ENCODE measurements around the gene CACYBP. TPM values are rescaled to one million over a fixed set of nuclear protein-coding genes. Genes with fewer than 3 reads are reported as not detected.

The CACYBP gene
- total and polyA plus RNA-seq, 2 of the 13 experiments (the other 11 are each of a cell fraction or from before 2014, with no cell fraction given), result 18.4 to 183 TPM

DNA sequence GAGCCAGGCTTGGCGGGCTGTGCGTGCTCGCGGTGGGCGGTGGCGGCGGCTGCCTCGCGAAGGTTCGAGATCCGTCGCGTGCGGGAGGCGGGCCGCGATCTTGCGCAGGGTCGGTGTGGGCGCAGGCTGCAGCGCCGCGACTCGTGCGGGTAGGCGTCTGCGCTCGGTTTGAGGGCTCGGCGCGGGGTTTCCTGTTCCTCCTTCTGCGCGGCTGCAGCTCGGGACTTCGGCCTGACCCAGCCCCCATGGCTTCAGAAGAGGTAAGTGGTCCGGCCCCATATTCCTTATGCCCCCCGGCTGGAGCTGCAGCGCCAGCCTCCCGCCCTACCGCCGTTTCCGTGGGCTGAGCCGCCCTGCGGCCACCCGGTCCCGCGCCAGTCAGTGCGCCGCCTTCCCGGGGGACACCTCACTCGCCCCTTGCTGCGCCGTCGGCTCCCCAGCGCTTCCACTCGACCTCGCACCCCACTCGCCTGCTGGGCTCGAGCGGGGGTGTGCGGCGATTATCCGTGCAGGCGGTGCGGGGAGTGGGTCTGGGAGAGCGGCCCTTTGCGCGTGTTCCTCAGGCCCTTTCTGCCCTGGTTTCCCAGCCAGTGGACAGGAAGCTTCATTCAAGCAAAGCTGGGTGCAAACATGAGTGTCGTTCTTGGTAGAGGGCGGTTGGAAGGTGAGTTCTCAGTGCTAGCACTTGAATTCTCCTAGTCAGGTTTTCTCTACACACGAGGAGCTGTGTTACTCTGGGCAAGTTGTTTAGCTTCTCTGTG is at the start of gene CACYBP (continued):
- TF ChIP-seq STAT5B (CRISPR knock-in tag; IDR thresholded peaks at IDR 0.05) (no peak), JUND (CRISPR knock-in tag; IDR thresholded peaks at IDR 0.05) (0 out of 2 replicates have a peak, but pooled peaks have one; percentile 26), ZNF263 (CRISPR knock-in tag; IDR thresholded peaks at IDR 0.05) (0 out of 2 replicates have a peak, but pooled peaks have one; percentile 56), ZNF609 (CRISPR knock-in tag; IDR thresholded peaks at IDR 0.05; ENCODE audit: borderline replicate concordance) (peak; percentile 57; the same call in 1 of the 2 replicates), ZSCAN20 (CRISPR knock-in tag; IDR thresholded peaks at IDR 0.05; ENCODE audit: borderline replicate concordance) (peak; percentile 81; the same call in 1 of the 2 replicates), BATF2 (CRISPR knock-in tag; IDR thresholded peaks at IDR 0.05) (peak; percentile 97), ISL2 (CRISPR knock-in tag; IDR thresholded peaks at IDR 0.05) (peak; percentile 34; the same call in 1 of the 2 replicates), ZNF614 (CRISPR knock-in tag; IDR thresholded peaks at IDR 0.05; ENCODE audit: borderline replicate concordance) (no peak), PHF5A (CRISPR knock-in tag; IDR thresholded peaks at IDR 0.05; ENCODE audit: low read depth, unreplicated experiment) (no peak), TAF15 (IDR thresholded peaks at IDR 0.05; ENCODE audit: low read depth, low read length, poor library complexity, severe bottlenecking) (no peak), ZNF224 (CRISPR knock-in tag; IDR thresholded peaks at IDR 0.05) (peak; percentile 90; the same call in 1 of the 2 replicates), ZFY (CRISPR knock-in tag; IDR thresholded peaks at IDR 0.05) (peak; percentile 23; the same call in 1 of the 2 replicates), ZNF337 (CRISPR knock-in tag; IDR thresholded peaks at IDR 0.05; ENCODE audit: borderline replicate concordance, low read depth) (0 out of 2 replicates have a peak, but pooled peaks have one; percentile 49), MAFK (conservative IDR thresholded peaks at IDR 0.05 in 1 of 2, IDR thresholded peaks at IDR 0.05 in 1 of 2; ENCODE audit: low read length in 2 of 2) (no peak), ZNF124 (CRISPR knock-in tag; IDR thresholded peaks at IDR 0.05) (no peak), ZNF678 (CRISPR knock-in tag; IDR thresholded peaks at IDR 0.05) (peak; percentile 97)
- TF ChIP-seq, protein P1, sequence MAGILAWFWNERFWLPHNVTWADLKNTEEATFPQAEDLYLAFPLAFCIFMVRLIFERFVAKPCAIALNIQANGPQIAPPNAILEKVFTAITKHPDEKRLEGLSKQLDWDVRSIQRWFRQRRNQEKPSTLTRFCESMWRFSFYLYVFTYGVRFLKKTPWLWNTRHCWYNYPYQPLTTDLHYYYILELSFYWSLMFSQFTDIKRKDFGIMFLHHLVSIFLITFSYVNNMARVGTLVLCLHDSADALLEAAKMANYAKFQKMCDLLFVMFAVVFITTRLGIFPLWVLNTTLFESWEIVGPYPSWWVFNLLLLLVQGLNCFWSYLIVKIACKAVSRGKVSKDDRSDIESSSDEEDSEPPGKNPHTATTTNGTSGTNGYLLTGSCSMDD (CRISPR knock-in tag; IDR thresholded peaks at IDR 0.05), result peak; percentile 13; the same call in 1 of the 2 replicates
- TF ChIP-seq, protein P2, sequence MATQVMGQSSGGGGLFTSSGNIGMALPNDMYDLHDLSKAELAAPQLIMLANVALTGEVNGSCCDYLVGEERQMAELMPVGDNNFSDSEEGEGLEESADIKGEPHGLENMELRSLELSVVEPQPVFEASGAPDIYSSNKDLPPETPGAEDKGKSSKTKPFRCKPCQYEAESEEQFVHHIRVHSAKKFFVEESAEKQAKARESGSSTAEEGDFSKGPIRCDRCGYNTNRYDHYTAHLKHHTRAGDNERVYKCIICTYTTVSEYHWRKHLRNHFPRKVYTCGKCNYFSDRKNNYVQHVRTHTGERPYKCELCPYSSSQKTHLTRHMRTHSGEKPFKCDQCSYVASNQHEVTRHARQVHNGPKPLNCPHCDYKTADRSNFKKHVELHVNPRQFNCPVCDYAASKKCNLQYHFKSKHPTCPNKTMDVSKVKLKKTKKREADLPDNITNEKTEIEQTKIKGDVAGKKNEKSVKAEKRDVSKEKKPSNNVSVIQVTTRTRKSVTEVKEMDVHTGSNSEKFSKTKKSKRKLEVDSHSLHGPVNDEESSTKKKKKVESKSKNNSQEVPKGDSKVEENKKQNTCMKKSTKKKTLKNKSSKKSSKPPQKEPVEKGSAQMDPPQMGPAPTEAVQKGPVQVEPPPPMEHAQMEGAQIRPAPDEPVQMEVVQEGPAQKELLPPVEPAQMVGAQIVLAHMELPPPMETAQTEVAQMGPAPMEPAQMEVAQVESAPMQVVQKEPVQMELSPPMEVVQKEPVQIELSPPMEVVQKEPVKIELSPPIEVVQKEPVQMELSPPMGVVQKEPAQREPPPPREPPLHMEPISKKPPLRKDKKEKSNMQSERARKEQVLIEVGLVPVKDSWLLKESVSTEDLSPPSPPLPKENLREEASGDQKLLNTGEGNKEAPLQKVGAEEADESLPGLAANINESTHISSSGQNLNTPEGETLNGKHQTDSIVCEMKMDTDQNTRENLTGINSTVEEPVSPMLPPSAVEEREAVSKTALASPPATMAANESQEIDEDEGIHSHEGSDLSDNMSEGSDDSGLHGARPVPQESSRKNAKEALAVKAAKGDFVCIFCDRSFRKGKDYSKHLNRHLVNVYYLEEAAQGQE (IDR thresholded peaks at IDR 0.05; ENCODE audit: borderline replicate concordance in 1 of 2, low read depth in 1 of 2, low read length in 2 of 2), result 0 out of 4 replicates have a peak, but pooled peaks of 1 of the 2 experiments have one; percentile 41

Data from HepG2 (cell line).